ENCODE measurements around the gene ANOS1.

GRCh38 chrX:8627796-8628195, 104.1 kb downstream of the ANOS1 start:
- no peak for TF ChIP-seq POLR2A (IDR thresholded peaks at IDR 0.05)
- no peak for TF ChIP-seq POLR2AphosphoS5 (IDR thresholded peaks at IDR 0.05)
- TF ChIP-seq, protein P1, sequence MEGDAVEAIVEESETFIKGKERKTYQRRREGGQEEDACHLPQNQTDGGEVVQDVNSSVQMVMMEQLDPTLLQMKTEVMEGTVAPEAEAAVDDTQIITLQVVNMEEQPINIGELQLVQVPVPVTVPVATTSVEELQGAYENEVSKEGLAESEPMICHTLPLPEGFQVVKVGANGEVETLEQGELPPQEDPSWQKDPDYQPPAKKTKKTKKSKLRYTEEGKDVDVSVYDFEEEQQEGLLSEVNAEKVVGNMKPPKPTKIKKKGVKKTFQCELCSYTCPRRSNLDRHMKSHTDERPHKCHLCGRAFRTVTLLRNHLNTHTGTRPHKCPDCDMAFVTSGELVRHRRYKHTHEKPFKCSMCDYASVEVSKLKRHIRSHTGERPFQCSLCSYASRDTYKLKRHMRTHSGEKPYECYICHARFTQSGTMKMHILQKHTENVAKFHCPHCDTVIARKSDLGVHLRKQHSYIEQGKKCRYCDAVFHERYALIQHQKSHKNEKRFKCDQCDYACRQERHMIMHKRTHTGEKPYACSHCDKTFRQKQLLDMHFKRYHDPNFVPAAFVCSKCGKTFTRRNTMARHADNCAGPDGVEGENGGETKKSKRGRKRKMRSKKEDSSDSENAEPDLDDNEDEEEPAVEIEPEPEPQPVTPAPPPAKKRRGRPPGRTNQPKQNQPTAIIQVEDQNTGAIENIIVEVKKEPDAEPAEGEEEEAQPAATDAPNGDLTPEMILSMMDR (IDR thresholded peaks at IDR 0.05): no peak
